HFF-Myc (cell line): ENCODE data around the gene KPNB1.

ENCODE experiments used
- DNase-seq: peaks from one replicate; pipeline ENCODE4 v3.0.0-alpha.2; 2011; ENCODE audit warnings: low read depth; ENCODE audit errors: extremely low read depth
- H3K4me3 ChIP-seq: replicated peaks from 2 replicates; pipeline ENCODE4 v1.5.1; 2011; ENCODE audit warnings: low read depth, mild to moderate bottlenecking, control low read depth, low read length
- CTCF ChIP-seq: IDR thresholded peaks from 2 replicates; pipeline ENCODE4 v1.5.1; 2012; ENCODE audit warnings: mild to moderate bottlenecking, low read depth, low read length, control low read depth; ENCODE audit errors: missing control alignments

The KPNB1 gene

GRCh38 chr17:47650525-47651522, 1.1 kb downstream of the KPNB1 start:
- TF ChIP-seq CTCF = no peak
- DNase-seq = peak; percentile 83
- peak overlapping the region; percentile 81 for H3K4me3 ChIP-seq

GRCh38 chr17:47651704-47652103, 2.0 kb downstream of the KPNB1 start:
- no peak for TF ChIP-seq CTCF
- no peak for DNase-seq
- H3K4me3 ChIP-seq = peak overlapping the region; percentile 81

- no peak for TF ChIP-seq CTCF
- DNase-seq = no peak
- peak overlapping the region; percentile 81 for H3K4me3 ChIP-seq
These were observed 2.9 kb downstream of the KPNB1 start for GRCh38 chr17:47652570-47652969.

GRCh38 chr17:47653442-47653841, 3.7 kb downstream of the KPNB1 start:
- peak overlapping the region; percentile 81 for H3K4me3 ChIP-seq
- no peak for TF ChIP-seq CTCF
- DNase-seq = no peak

- TF ChIP-seq CTCF = no peak
- DNase-seq = no peak
- H3K4me3 ChIP-seq = no peak overlapping the region
These were observed 5.3 kb downstream of the KPNB1 start for GRCh38 chr17:47654991-47655390.

GRCh38 chr17:47660064-47660492, 10.4 kb downstream of the KPNB1 start:
- no peak for TF ChIP-seq CTCF
- H3K4me3 ChIP-seq = no peak overlapping the region
- no peak for DNase-seq
